K562 (cell line): Measurements from ENCODE around the gene C6orf89. TPM values are rescaled to one million over a fixed set of nuclear protein-coding genes. Genes with fewer than 3 reads are reported as not detected.

Experiments used
- ARNT ChIP-seq, 2 experiments: fragments of 450-650 bp; IDR thresholded peaks; 2 replicates each; pipeline ENCODE4 v1.6.1; 2016; ENCODE audit warnings: mild to moderate bottlenecking in 1 of 2
- ASH1L ChIP-seq: fragments of 450-650 bp; IDR thresholded peaks from 2 replicates; pipeline ENCODE4 v1.6.1; 2018; ENCODE audit warnings: borderline replicate concordance, mild to moderate bottlenecking, low read depth; ENCODE audit not compliant: partially characterized antibody
- ATF3 ChIP-seq, 2 experiments: fragments of 450-650 bp in 1 of 2; sonication (generic) in 1 of 2; formaldehyde crosslinking in 1 of 2; IDR thresholded peaks in 1 of 2; conservative IDR thresholded peaks in 1 of 2; 2 replicates each; pipeline versions ENCODE4 v1.6.1 to v1.8.1; 2016 to 2023; ENCODE audit warnings: mild to moderate bottlenecking in 2 of 2, moderate library complexity in 2 of 2, inconsistent platforms in 1 of 2, missing genetic modification reagents in 1 of 2
- BRD9 ChIP-seq: fragments of 450-650 bp; IDR thresholded peaks from 2 replicates; pipeline ENCODE4 v1.6.1; 2018; ENCODE audit warnings: low read depth; ENCODE audit not compliant: partially characterized antibody
- CBFA2T3 ChIP-seq: fragments of 450-650 bp; IDR thresholded peaks from 2 replicates; pipeline ENCODE4 v1.6.1; 2017
- CLOCK ChIP-seq: fragments of 250-450 bp; sonication (Bioruptor Pico); IDR thresholded peaks from 2 replicates; pipeline ENCODE4 v1.4.0; 2020; ENCODE audit warnings: mild to moderate bottlenecking, moderate library complexity, borderline replicate concordance
- EHMT2 ChIP-seq: fragments of 450-650 bp; IDR thresholded peaks from 2 replicates; pipeline ENCODE4 v1.6.1; 2018; ENCODE audit warnings: antibody characterized with exemption
- KLF13 ChIP-seq: fragments of 450-650 bp; IDR thresholded peaks from 2 replicates; pipeline ENCODE4 v1.6.1; 2016; ENCODE audit warnings: missing genetic modification characterization, low read depth, mild to moderate bottlenecking, missing compliant biosample characterization, moderate library complexity, borderline replicate concordance
- LCOR ChIP-seq: sonication (generic); formaldehyde crosslinking; IDR thresholded peaks from 2 replicates; pipeline ENCODE4 v1.8.0; 2022; ENCODE audit warnings: mild to moderate bottlenecking, missing genetic modification reagents
- NRF1 ChIP-seq, 2 experiments: fragments of 450-650 bp; IDR thresholded peaks in 1 of 2; conservative IDR thresholded peaks in 1 of 2; 2 replicates each; pipeline ENCODE4 v1.6.1; 2014; ENCODE audit warnings: mild to moderate bottlenecking in 2 of 2
- SIN3A ChIP-seq, 2 experiments: fragments of 150-350 bp in 1 of 2; IDR thresholded peaks; 2 replicates each; pipeline ENCODE4 v1.6.1; 2011 to 2016; ENCODE audit warnings: borderline replicate concordance in 2 of 2, low read depth in 2 of 2, low read length in 2 of 2, mild to moderate bottlenecking in 2 of 2, moderate library complexity in 2 of 2; ENCODE audit not compliant: control insufficient read depth in 1 of 2
- TBP ChIP-seq: optimal IDR thresholded peaks from 2 replicates; pipeline ENCODE3; 2011; ENCODE audit warnings: low read depth, low read length, improper control_type of control experiment
- TCF3 ChIP-seq: sonication (generic); formaldehyde crosslinking; IDR thresholded peaks from 2 replicates; pipeline ENCODE4 v1.4.0; 2020; ENCODE audit warnings: mild to moderate bottlenecking, missing genetic modification reagents
- TEAD1 ChIP-seq, 2 experiments: fragments of 450-650 bp in 1 of 2; sonication (generic) in 1 of 2; formaldehyde crosslinking; IDR thresholded peaks; 2 replicates each; pipeline versions ENCODE4 v1.4.0 to v1.8.0; 2020 to 2022; ENCODE audit warnings: mild to moderate bottlenecking in 2 of 2, missing genetic modification reagents in 1 of 2
- TEAD2 ChIP-seq: fragments of 450-650 bp; IDR thresholded peaks from 2 replicates; pipeline ENCODE4 v1.6.1; 2016; ENCODE audit warnings: missing genetic modification characterization, control low read depth, missing compliant biosample characterization
- THRAP3 ChIP-seq: fragments of 450-650 bp; IDR thresholded peaks from 2 replicates; pipeline ENCODE4 v1.6.1; 2016; ENCODE audit warnings: mild to moderate bottlenecking, inconsistent platforms, borderline replicate concordance
- XRCC5 ChIP-seq: fragments of 200-400 bp; formaldehyde crosslinking; IDR thresholded peaks from 2 replicates; pipeline ENCODE4 v1.6.1; 2017; ENCODE audit warnings: low read depth, mild to moderate bottlenecking, low read length
- ZNF263 ChIP-seq: sonication (generic); formaldehyde crosslinking; IDR thresholded peaks from 2 replicates; pipeline ENCODE4 v1.8.0; 2022; ENCODE audit warnings: mild to moderate bottlenecking, missing genetic modification reagents, borderline replicate concordance
- ZNF76 ChIP-seq: fragments of 250-450 bp; sonication (Bioruptor Pico); IDR thresholded peaks from 2 replicates; pipeline ENCODE4 v1.4.0; 2020; ENCODE audit warnings: mild to moderate bottlenecking, moderate library complexity, borderline replicate concordance
- ZNF766 ChIP-seq: fragments of 200-800 bp; sonication (Bioruptor generic); conservative IDR thresholded peaks from 2 replicates; pipeline ENCODE4 v1.6.1; 2016; ENCODE audit warnings: missing genetic modification characterization, missing compliant biosample characterization
- ZNF79 ChIP-seq: fragments of 250-450 bp; sonication (Bioruptor Pico); IDR thresholded peaks from 2 replicates; pipeline ENCODE4 v1.4.0; 2020; ENCODE audit warnings: low read depth, mild to moderate bottlenecking, moderate library complexity
- polyA plus RNA-seq, 8 experiments: library from polyadenylated mRNA; depleted of rRNA in 4 of 8; stranded (reverse) in 5 of 8; unstranded in 3 of 8; fragments of >200 nt; fragmentation: Nextera tagmentation in 2 of 8; fragmentation: Illumina TruSeq in 1 of 8; extraction: Ambion mirVana in 2 of 8; extraction: Trizol in 1 of 8; gene quantifications; 2 replicates each; pipeline versions ENCODE4 v1.2.1 to v1.2.3, GENCODE V29; 2011 to 2014; ENCODE audit warnings: inconsistent platforms in 1 of 8, missing spikeins in 1 of 8
- total RNA-seq, 7 experiments: library from RNA; depleted of rRNA in 6 of 7; stranded (reverse); fragments of >200 nt in 6 of 7; fragmentation: Illumina TruSeq in 2 of 7; extraction: Trizol in 2 of 7; gene quantifications; 2 replicates each; pipeline versions ENCODE4 v1.2.1 to v1.2.3, GENCODE V29; 2011 to 2021; ENCODE audit warnings: low replicate concordance in 1 of 7

Gene C6orf89
- total and polyA plus RNA-seq, 9 of the 15 experiments (the other 6 are each of a cell fraction or from before 2014, with no cell fraction given) = 35.2 to 111 (median 58.5) TPM

DNA sequence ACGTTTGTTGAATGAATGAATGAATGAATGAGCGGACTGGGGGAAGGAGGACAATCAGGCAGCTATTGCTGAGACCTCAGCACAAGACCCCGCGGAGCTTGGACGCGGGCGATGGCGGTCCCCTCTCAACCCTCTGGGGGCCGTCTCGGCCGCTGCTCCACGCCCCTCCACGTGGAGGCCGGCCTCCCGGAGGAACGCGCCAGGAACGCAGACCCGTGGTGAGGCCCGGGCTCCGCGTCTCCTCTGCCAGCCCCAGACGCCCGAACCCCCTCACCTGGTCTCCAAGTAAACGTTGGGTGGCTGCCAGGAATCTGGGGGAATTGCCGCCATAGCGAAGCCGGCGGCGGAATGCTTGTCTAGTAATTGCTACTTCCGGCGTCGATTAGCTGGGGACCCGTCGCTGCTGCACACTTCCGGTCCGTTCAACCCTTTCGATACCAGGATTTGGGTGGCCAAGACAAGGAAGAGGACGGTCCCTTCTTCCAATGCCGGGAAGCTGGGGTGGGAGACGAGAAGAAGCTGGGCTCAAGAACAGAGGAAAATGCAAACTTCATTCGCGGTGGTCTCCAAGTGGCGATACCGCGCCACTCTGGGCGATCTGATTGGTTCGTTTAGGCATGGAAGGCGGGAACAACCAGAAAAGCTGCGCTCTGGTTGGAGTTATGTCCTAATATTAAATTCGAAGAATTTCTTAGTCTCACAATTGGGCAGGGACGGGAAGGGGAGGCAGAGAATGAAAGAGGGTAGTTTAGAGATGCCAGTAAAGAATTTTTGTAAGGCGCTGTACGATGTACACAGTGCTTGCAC is 11.1 kb upstream of the C6orf89 start, which contains the start of gene PPIL1 (continued):
- TF ChIP-seq CLOCK (CRISPR knock-in tag) (no peak), ARNT (IDR thresholded peaks at IDR 0.05) (no peak), ATF3 (IDR thresholded peaks at IDR 0.05) (no peak), ATF3 (CRISPR knock-in tag; conservative IDR thresholded peaks at IDR 0.05) (peak; percentile 59; the same call in 1 of the 2 replicates), SIN3A (IDR thresholded peaks at IDR 0.05; ENCODE audit: borderline replicate concordance in 2 of 2, control insufficient read depth in 1 of 2, low read depth in 2 of 2, low read length in 2 of 2) (peak; percentile 89 to 92; a peak in 2 of 4 replicates), ZNF766 (CRISPR knock-in tag) (peak; percentile 65; the same call in 1 of the 2 replicates), XRCC5 (peak; percentile 93; the same call in 1 of the 2 replicates), TEAD1 (CRISPR knock-in tag; IDR thresholded peaks at IDR 0.05) (peak; percentile 53 to 97; a peak in 3 of 4 replicates), TBP (peak; percentile 89), KLF13 (tag) (peak; percentile 94), TCF3 (CRISPR knock-in tag) (0 out of 2 replicates have a peak, but pooled peaks have one; percentile 3), NRF1 (conservative IDR thresholded peaks at IDR 0.05 in 1 of 2, IDR thresholded peaks at IDR 0.05 in 1 of 2) (peak; percentile 52 to 67), ZNF263 (CRISPR knock-in tag) (peak; percentile 59; the same call in 1 of the 2 replicates), THRAP3 (peak; percentile 85; the same call in 1 of the 2 replicates), TEAD2 (peak; percentile 64; the same call in 1 of the 2 replicates), ZNF79 (CRISPR knock-in tag) (peak; percentile 6; the same call in 1 of the 2 replicates), CBFA2T3 (0 out of 2 replicates have a peak, but pooled peaks have one; percentile 28), ZNF76 (peak; percentile 85), ASH1L (peak; percentile 68), BRD9 (no peak), EHMT2 (peak; percentile 59; the same call in 1 of the 2 replicates), LCOR (peak; percentile 98)
